BJ (cell line): ENCODE results near the gene HNF1A. TPM values are rescaled to one million over a fixed set of nuclear protein-coding genes. Genes with fewer than 3 reads are reported as not detected.
A peak's percentile ranks its signal among the peaks of the same experiment; 100 is the strongest.

ENCODE experiments used
- CTCF ChIA-PET: fragments of 350-600 bp; formaldehyde crosslinking; extraction: SDS; loops from one replicate; lab custom pipeline; 2021; ENCODE audit warnings: antibody characterized with exemption, inconsistent platforms; lab: Yijun Ruan, JAX
- POLR2A ChIA-PET: fragments of 300-600 bp; sonication (Branson Sonifier 250); formaldehyde crosslinking; extraction: SDS; loops from one replicate; lab custom pipeline; 2021; ENCODE audit warnings: antibody characterized with exemption; lab: Charles Lee
- DNase-seq: peaks from one replicate; pipeline ENCODE4 v3.0.0-alpha.2; 2011; ENCODE audit warnings: low read depth
- H3K27me3 ChIP-seq: 2 replicates; pipeline ENCODE4 v1.6.0; 2011; ENCODE audit warnings: low read length; ENCODE audit not compliant: control insufficient read depth, insufficient read depth
- H3K36me3 ChIP-seq: 2 replicates; pipeline ENCODE4 v1.5.1; 2011; ENCODE audit warnings: low read length; ENCODE audit not compliant: control insufficient read depth, insufficient read depth
- H3K4me3 ChIP-seq: 2 replicates; pipeline ENCODE4 v1.5.1; 2011; ENCODE audit warnings: low read depth, mild to moderate bottlenecking, control low read depth, low read length
- polyA plus RNA-seq: library from polyadenylated mRNA; depleted of rRNA; stranded (reverse); fragments of >200 nt; gene quantifications from 2 replicates; pipeline ENCODE4 v1.2.3, GENCODE V29; 2011
- TF ChIP-seq, protein P1 (sequence below): IDR thresholded peaks from 2 replicates; pipeline ENCODE4 v1.5.1; 2011; ENCODE audit warnings: low read depth, mild to moderate bottlenecking, control low read depth, inconsistent platforms, low read length, moderate library complexity; ENCODE audit not compliant: insufficient read depth

HNF1A gene
- polyA plus RNA-seq, 1 experiment, result not detected

DNA sequence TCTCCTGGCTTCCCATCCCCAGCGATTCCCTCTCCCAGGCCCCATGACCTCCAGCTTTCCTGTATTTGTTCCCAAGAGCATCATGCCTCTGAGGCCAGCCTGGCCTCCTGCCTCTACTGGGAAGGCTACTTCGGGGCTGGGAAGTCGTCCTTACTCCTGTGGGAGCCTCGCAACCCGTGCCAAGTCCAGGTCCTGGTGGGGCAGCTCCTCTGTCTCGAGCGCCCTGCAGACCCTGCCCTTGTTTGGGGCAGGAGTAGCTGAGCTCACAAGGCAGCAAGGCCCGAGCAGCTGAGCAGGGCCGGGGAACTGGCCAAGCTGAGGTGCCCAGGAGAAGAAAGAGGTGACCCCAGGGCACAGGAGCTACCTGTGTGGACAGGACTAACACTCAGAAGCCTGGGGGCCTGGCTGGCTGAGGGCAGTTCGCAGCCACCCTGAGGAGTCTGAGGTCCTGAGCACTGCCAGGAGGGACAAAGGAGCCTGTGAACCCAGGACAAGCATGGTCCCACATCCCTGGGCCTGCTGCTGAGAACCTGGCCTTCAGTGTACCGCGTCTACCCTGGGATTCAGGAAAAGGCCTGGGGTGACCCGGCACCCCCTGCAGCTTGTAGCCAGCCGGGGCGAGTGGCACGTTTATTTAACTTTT is 23.6 kb downstream of the HNF1A start:
- ChIA-PET POLR2A (no interaction called here), CTCF (interaction anchor here (1.0 to 2.4 kb wide), 3 partner anchors 9 to 58 kb away, joined by 3 to 6 read pairs (median 6); no protein-coding TSS in a partner anchor)
- no peak for DNase-seq
- Histone ChIP-seq H3K27me3 (no peaks in the 10 kb centered on the region), H3K36me3 (peaks cover 14% of the 10 kb centered on the region), H3K4me3 (no peak overlapping the region)
- TF ChIP-seq, protein P1, sequence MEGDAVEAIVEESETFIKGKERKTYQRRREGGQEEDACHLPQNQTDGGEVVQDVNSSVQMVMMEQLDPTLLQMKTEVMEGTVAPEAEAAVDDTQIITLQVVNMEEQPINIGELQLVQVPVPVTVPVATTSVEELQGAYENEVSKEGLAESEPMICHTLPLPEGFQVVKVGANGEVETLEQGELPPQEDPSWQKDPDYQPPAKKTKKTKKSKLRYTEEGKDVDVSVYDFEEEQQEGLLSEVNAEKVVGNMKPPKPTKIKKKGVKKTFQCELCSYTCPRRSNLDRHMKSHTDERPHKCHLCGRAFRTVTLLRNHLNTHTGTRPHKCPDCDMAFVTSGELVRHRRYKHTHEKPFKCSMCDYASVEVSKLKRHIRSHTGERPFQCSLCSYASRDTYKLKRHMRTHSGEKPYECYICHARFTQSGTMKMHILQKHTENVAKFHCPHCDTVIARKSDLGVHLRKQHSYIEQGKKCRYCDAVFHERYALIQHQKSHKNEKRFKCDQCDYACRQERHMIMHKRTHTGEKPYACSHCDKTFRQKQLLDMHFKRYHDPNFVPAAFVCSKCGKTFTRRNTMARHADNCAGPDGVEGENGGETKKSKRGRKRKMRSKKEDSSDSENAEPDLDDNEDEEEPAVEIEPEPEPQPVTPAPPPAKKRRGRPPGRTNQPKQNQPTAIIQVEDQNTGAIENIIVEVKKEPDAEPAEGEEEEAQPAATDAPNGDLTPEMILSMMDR, result no peak

DNA sequence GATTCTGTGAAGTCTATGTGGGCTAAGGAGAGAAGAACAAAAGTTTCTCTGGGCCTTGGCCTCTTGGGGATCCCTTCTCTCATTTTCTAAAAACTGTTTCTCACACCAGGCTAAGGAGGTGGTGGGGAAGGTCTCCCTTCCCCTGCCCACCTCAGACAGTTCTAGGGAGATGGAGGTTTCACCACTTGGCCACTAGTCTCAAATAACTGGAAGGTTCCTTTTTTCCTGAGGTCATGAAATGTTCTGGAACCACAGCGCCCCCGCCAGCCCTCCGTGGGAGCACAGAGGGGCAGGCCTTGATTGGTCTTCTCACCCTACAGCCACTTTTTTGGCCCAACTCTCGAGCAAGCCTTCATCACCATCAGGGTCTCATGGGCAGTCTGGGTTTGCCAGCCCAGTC is 25.3 kb downstream of the HNF1A start:
- DNase-seq, result no peak
- CTCF ChIA-PET, result interaction anchor here (0.9 to 1.7 kb wide), 3 partner anchors 56 to 106 kb away, joined by 3 to 5 read pairs (median 4); no protein-coding TSS in a partner anchor
- peaks cover 14% of the 10 kb centered on the region for H3K36me3 ChIP-seq
- POLR2A ChIA-PET, result no interaction called here
- TF ChIP-seq, protein P1, result no peak
- no peak overlapping the region for H3K4me3 ChIP-seq
- no peaks in the 10 kb centered on the region for H3K27me3 ChIP-seq

DNA sequence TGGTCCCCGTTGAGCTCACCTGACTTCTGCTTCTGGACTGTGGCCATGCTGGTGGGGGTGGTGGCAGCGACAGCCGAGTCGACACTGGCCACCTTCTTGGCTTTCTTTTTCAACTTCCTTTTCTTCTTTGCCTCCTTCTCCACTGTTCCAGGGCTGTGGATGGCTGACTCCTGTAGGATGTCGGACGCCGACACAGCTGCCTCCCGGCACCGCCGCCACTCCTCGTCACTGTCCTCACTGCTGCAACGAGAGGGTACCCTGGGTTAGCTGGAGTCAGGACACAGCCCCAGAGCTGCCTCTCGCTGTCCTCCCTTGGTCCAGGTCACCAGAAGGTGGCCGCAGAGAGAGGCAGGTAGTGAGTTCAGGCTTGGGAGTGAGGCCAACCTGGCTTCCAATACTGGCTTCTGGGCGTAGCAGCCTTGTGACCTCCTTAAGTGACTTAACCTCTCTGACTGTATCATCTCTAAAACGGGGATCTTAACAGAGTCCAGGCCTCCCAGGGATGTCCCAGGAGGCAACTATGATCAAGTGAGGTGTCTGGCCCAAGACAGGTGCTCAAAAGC is 26.0 kb downstream of the HNF1A start:
- TF ChIP-seq, protein P1, result no peak
- ChIA-PET CTCF (interaction anchor here (0.9 to 1.7 kb wide), 6 partner anchors 9 to 353 kb away, joined by 3 to 5 read pairs (median 4); no protein-coding TSS in a partner anchor), POLR2A (no interaction called here)
- DNase-seq, result no peak
- H3K36me3 ChIP-seq, result peaks cover 14% of the 10 kb centered on the region
- H3K27me3 ChIP-seq, result no peaks in the 10 kb centered on the region
- H3K4me3 ChIP-seq, result no peak overlapping the region

GRCh38 chr12:121005346-121005815 is 27.0 kb downstream of the HNF1A start:
- CTCF ChIA-PET, result interaction anchor here (0.8 to 1.7 kb wide), 15 partner anchors 8 to 356 kb away, joined by 3 to 6 read pairs (median 3); partner anchors contain the start of genes C12orf43 and P2RX7
- no peak overlapping the region for H3K4me3 ChIP-seq
- peaks cover 17% of the 10 kb centered on the region for H3K36me3 ChIP-seq
- TF ChIP-seq, protein P1, result peak; percentile 78
- DNase-seq, result no peak
- H3K27me3 ChIP-seq, result no peaks in the 10 kb centered on the region
- POLR2A ChIA-PET, result no interaction called here
